Testis (tissue), 3 donors: ENCODE measurements around the gene TENM4. TPM values are rescaled to one million over a fixed set of nuclear protein-coding genes. Genes with fewer than 3 reads are reported as not detected.

ENCODE experiments used
- DNase-seq: peaks from one replicate; pipeline ENCODE4 v3.0.0-alpha.2; 2019
- H3K27ac ChIP-seq, 2 donors: fragments of 200-600 bp; sonication (generic); one replicate each; pipeline ENCODE4 v1.5.1; 2019
- H3K27me3 ChIP-seq: fragments of 200-600 bp; sonication (generic); one replicate; pipeline ENCODE4 v1.5.1; 2019
- H3K36me3 ChIP-seq: fragments of 200-600 bp; sonication (generic); one replicate; pipeline ENCODE4 v1.5.1; 2017; ENCODE audit warnings: low read depth; ENCODE audit errors: missing control alignments
- H3K4me1 ChIP-seq: fragments of 200-600 bp; sonication (generic); one replicate; pipeline ENCODE4 v1.5.1; 2019
- H3K4me3 ChIP-seq, 2 donors: fragments of 200-600 bp; sonication (generic); one replicate each; pipeline ENCODE4 v1.5.1; 2017 to 2019
- H3K9me3 ChIP-seq: fragments of 200-600 bp; sonication (generic); one replicate; pipeline ENCODE4 v1.5.1; 2017
- POLR2A ChIP-seq: fragments of 450-650 bp; IDR thresholded peaks from one replicate; pipeline ENCODE4 v1.6.1; 2017; ENCODE audit warnings: antibody characterized with exemption, mild to moderate bottlenecking, moderate library complexity
- WGBS, 2 donors: methylation state at CpG; one replicate each; pipeline ENCODE4 v1.1.5; 2018; 5-methylcytosine and 5-hydroxymethylcytosine counted together
- intact Hi-C: fragments of 100-400 bp; cut with DNase I; formaldehyde crosslinking; loops from one replicate; pipeline ENCODE4 v1.15.1; 2023; ENCODE audit warnings: low total_unique reads
- polyA plus RNA-seq: library from polyadenylated mRNA; stranded (reverse); fragments of 350-450 nt; fragmentation: Illumina TruSeq; extraction: RNeasy Lipid Tissue Mini Kit (QIAGEN cat#74804); gene quantifications from one replicate; pipeline ENCODE4 v1.2.3, GENCODE V29; 2014; ENCODE audit warnings: low read depth, low replicate concordance; ENCODE audit not compliant: insufficient read depth
- total RNA-seq, 2 donors: library from RNA; depleted of rRNA; stranded (reverse); fragments of >200 nt; gene quantifications; one replicate each; pipeline ENCODE4 v1.2.3, GENCODE V29; 2016
- TF ChIP-seq, protein P1 (sequence below), 3 experiments: fragments of 450-650 bp in 2 of 3; fragments of 200-600 bp in 1 of 3; sonication (generic) in 1 of 3; IDR thresholded peaks; one replicate each; pipeline ENCODE4 v1.5.1; 2016 to 2019; ENCODE audit warnings: antibody characterized with exemption in 3 of 3, mild to moderate bottlenecking in 2 of 3, moderate library complexity in 1 of 3

Gene TENM4
- total and polyA plus RNA-seq, 3 donors from 2014 or later, result 10.6 to 17.9 (median 11.4) TPM

- no peak for DNase-seq
- Histone ChIP-seq H3K9me3 (no peaks in the 10 kb centered on the region), H3K27ac (no peak overlapping the region), H3K4me1 (no peaks in the 10 kb centered on the region), H3K27me3 (no peaks in the 10 kb centered on the region), H3K4me3 (no peak overlapping the region), H3K36me3 (no peaks in the 10 kb centered on the region)
- intact Hi-C loops, result no loop called here
- TF ChIP-seq, protein P1, sequence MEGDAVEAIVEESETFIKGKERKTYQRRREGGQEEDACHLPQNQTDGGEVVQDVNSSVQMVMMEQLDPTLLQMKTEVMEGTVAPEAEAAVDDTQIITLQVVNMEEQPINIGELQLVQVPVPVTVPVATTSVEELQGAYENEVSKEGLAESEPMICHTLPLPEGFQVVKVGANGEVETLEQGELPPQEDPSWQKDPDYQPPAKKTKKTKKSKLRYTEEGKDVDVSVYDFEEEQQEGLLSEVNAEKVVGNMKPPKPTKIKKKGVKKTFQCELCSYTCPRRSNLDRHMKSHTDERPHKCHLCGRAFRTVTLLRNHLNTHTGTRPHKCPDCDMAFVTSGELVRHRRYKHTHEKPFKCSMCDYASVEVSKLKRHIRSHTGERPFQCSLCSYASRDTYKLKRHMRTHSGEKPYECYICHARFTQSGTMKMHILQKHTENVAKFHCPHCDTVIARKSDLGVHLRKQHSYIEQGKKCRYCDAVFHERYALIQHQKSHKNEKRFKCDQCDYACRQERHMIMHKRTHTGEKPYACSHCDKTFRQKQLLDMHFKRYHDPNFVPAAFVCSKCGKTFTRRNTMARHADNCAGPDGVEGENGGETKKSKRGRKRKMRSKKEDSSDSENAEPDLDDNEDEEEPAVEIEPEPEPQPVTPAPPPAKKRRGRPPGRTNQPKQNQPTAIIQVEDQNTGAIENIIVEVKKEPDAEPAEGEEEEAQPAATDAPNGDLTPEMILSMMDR (IDR thresholded peaks at IDR 0.05), result no peak
- no peak for TF ChIP-seq POLR2A
- 85 to 88% methylated on average over 6 of the region's 6 CpGs for WGBS, 2 donors
These were observed 734.3 kb downstream of the TENM4 start for GRCh38 chr11:78706551-78706950.

- DNase-seq, result no peak
- 90 to 91% methylated on average over 8 of the region's 8 CpGs for WGBS, 2 donors
- H3K36me3 ChIP-seq, result no peaks in the 10 kb centered on the region
These were observed 736.0 kb downstream of the TENM4 start for GRCh38 chr11:78704811-78705210.

GRCh38 chr11:78699609-78700135 lies 741.2 kb downstream of the TENM4 start:
- TF ChIP-seq POLR2A, result no peak
- TF ChIP-seq, protein P1 (IDR thresholded peaks at IDR 0.05), result no peak
- no peaks in the 10 kb centered on the region for H3K9me3 ChIP-seq
- 95% methylated on average over 7 of the region's 7 CpGs for WGBS, 2 donors
- no peak overlapping the region for H3K27ac ChIP-seq
- H3K4me3 ChIP-seq, result no peak overlapping the region
- intact Hi-C loops, result no loop called here
- no peaks in the 10 kb centered on the region for H3K36me3 ChIP-seq
- H3K27me3 ChIP-seq, result no peaks in the 10 kb centered on the region
- no peak for DNase-seq
- no peaks in the 10 kb centered on the region for H3K4me1 ChIP-seq

More at GRCh38 chr11:78704811-78705210, 736.0 kb downstream of the TENM4 start:
- H3K4me3 ChIP-seq, result no peak overlapping the region
- TF ChIP-seq, protein P1 (IDR thresholded peaks at IDR 0.05), result no peak
- no peak for TF ChIP-seq POLR2A
- no peaks in the 10 kb centered on the region for H3K27me3 ChIP-seq
- no peaks in the 10 kb centered on the region for H3K4me1 ChIP-seq
- H3K9me3 ChIP-seq, result no peaks in the 10 kb centered on the region
- intact Hi-C loops, result no loop called here
- H3K27ac ChIP-seq, result no peak overlapping the region

- intact Hi-C loops, result no loop called here
- no peaks in the 10 kb centered on the region for H3K4me1 ChIP-seq
- 68 to 80% methylated on average over 3 of the region's 3 CpGs for WGBS, 2 donors
- no peaks in the 10 kb centered on the region for H3K36me3 ChIP-seq
- no peaks in the 10 kb centered on the region for H3K27me3 ChIP-seq
- no peak overlapping the region for H3K27ac ChIP-seq
- TF ChIP-seq, protein P1 (IDR thresholded peaks at IDR 0.05), result no peak
- no peak for TF ChIP-seq POLR2A
- no peak overlapping the region for H3K4me3 ChIP-seq
- DNase-seq, result no peak
- H3K9me3 ChIP-seq, result no peaks in the 10 kb centered on the region
These were observed 742.2 kb downstream of the TENM4 start for GRCh38 chr11:78698612-78699011.

- H3K27ac ChIP-seq, result no peak overlapping the region
- H3K9me3 ChIP-seq, result no peaks in the 10 kb centered on the region
- no peaks in the 10 kb centered on the region for H3K36me3 ChIP-seq
- TF ChIP-seq, protein P1 (IDR thresholded peaks at IDR 0.05), result no peak
- TF ChIP-seq POLR2A, result no peak
- H3K27me3 ChIP-seq, result no peaks in the 10 kb centered on the region
- intact Hi-C loops, result no loop called here
- H3K4me3 ChIP-seq, result no peak overlapping the region
- DNase-seq, result no peak
- 90 to 91% methylated on average over 7 of the region's 7 CpGs for WGBS, 2 donors
- no peaks in the 10 kb centered on the region for H3K4me1 ChIP-seq
These were observed 744.7 kb downstream of the TENM4 start for GRCh38 chr11:78696177-78696576.
